Mesendoderm (in vitro differentiated cells): Measurements from ENCODE around the gene HHIPL1.

Experiments
- DNase-seq: peaks from one replicate; pipeline ENCODE4 v3.0.0; 2013
- H2AK5ac ChIP-seq: 2 replicates; pipeline ENCODE4 v1.6.1; 2013; ENCODE audit warnings: low read length, inconsistent platforms
- H2BK120ac ChIP-seq: 2 replicates; pipeline ENCODE4 v1.6.1; 2013; ENCODE audit warnings: low read depth, mild to moderate bottlenecking, low read length, moderate library complexity, mixed read lengths
- H2BK15ac ChIP-seq: replicated peaks from 2 replicates; pipeline ENCODE4 v1.6.1; 2013; ENCODE audit warnings: low read depth, mild to moderate bottlenecking, moderate library complexity
- H2BK5ac ChIP-seq: 2 replicates; pipeline ENCODE4 v1.6.1; 2013; ENCODE audit warnings: low read length, inconsistent platforms
- H3K18ac ChIP-seq: 2 replicates; pipeline ENCODE4 v1.6.1; 2013; ENCODE audit warnings: mild to moderate bottlenecking, low read length, mixed read lengths
- H3K23ac ChIP-seq: one replicate; pipeline ENCODE4 v1.6.1; 2013; ENCODE audit warnings: low read length
- H3K27ac ChIP-seq: 2 replicates; pipeline ENCODE4 v1.5.1; 2013; ENCODE audit warnings: low read depth, mild to moderate bottlenecking, inconsistent platforms, low read length, moderate library complexity
- H3K27me3 ChIP-seq: 2 replicates; pipeline ENCODE4 v1.6.1; 2013; ENCODE audit warnings: low read length, control low read depth, mild to moderate bottlenecking, inconsistent platforms; ENCODE audit not compliant: insufficient read depth, poor library complexity
- H3K36me3 ChIP-seq: 2 replicates; pipeline ENCODE4 v1.6.1; 2013; ENCODE audit warnings: low read length, inconsistent platforms; ENCODE audit not compliant: control insufficient read depth, insufficient read depth
- H3K4ac ChIP-seq: one replicate; pipeline ENCODE4 v1.6.1; 2013; ENCODE audit warnings: low read depth, mild to moderate bottlenecking, low read length, moderate library complexity
- H3K4me1 ChIP-seq: 2 replicates; pipeline ENCODE4 v1.6.1; 2013; ENCODE audit warnings: low read depth, low read length, inconsistent platforms; ENCODE audit not compliant: control insufficient read depth
- H3K4me2 ChIP-seq: 2 replicates; pipeline ENCODE4 v1.6.1; 2013; ENCODE audit warnings: low read length
- H3K4me3 ChIP-seq: 2 replicates; pipeline ENCODE4 v1.5.1; 2013; ENCODE audit warnings: mild to moderate bottlenecking, low read length
- H3K56ac ChIP-seq: one replicate; pipeline ENCODE4 v1.6.1; 2013; ENCODE audit warnings: low read length
- H3K79me1 ChIP-seq: 2 replicates; pipeline ENCODE4 v1.6.1; 2013; ENCODE audit warnings: low read length, inconsistent platforms
- H3K79me2 ChIP-seq: 2 replicates; pipeline ENCODE4 v1.6.1; 2013; ENCODE audit warnings: mild to moderate bottlenecking, low read length; ENCODE audit not compliant: control insufficient read depth, insufficient read depth
- H3K9ac ChIP-seq: 2 replicates; pipeline ENCODE4 v1.6.1; 2013; ENCODE audit warnings: low read length, inconsistent platforms
- H4K5ac ChIP-seq: one replicate; pipeline ENCODE4 v1.6.1; 2013; ENCODE audit warnings: low read length
- H4K8ac ChIP-seq: one replicate; pipeline ENCODE4 v1.6.1; 2013; ENCODE audit warnings: low read depth, mild to moderate bottlenecking, control low read depth, low read length, moderate library complexity
- WGBS: extraction: QIAGEN DNeasy Blood & Tissue Kit; methylation state at CpG from one replicate; pipeline ENCODE4 v1.1.7; 2013; ENCODE audit warnings: low lambda C conversion rate, missing lambda C conversion rate; ENCODE audit not compliant: insufficient coverage; ENCODE audit errors: extremely low coverage; 5-methylcytosine and 5-hydroxymethylcytosine counted together

The HHIPL1 gene

DNA sequence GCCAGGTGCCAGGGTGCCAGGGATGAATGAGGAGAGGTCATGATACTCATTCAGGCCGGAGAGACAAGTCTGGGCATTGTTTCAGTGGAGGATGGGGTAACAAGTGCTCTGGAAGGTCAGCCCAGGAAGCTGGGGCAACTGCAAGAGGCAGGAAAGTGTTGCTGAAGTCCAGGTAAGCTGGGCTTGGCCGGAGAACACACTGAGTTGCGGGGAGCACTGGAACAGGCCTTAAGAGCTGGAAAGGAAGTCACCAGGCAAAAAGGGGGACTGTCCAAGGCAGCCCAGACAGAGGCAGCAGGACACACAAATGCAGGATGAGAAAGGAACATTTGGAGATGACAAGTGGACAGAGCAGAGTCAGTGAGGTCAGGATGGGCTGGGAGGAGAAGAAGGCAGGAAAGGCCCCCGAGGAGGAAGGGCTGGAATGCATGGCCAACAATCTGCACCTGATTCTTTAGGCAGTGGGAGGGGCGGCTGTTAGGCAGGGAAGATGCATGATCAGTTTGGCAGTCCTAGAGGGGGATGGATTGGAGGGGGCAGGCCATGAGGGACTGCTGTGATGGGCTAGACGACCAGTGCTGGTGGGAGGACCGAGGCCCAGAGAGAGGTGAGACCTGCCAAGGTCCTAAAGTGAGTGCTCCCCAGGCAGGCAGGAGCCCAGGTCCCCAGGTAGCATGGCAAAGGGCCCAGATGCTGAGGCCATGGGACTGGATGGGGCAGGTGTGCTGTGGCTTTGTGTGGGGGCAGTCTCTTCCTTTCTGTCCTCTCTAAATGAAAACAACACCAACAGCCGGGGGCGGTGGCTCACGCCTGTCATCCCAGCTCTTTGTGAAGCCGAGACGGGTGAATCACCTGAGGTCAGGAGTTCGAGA lies 17.2 kb upstream of the HHIPL1 start:
- H4K8ac ChIP-seq = no peak overlapping the region
- no peak overlapping the region for H2BK15ac ChIP-seq
- no peaks in the 10 kb centered on the region for H3K36me3 ChIP-seq
- no peaks in the 10 kb centered on the region for H3K79me2 ChIP-seq
- no peak for DNase-seq
- WGBS = no CpG with 5 or more reads among the region's 13 CpGs
- no peak overlapping the region for H3K27ac ChIP-seq
- no peak overlapping the region for H3K4me3 ChIP-seq
- H3K18ac ChIP-seq = no peak overlapping the region
- no peak overlapping the region for H4K5ac ChIP-seq
- H3K4ac ChIP-seq = no peak overlapping the region
- H2AK5ac ChIP-seq = no peak overlapping the region
- H2BK5ac ChIP-seq = no peak overlapping the region
- no peaks in the 10 kb centered on the region for H3K4me1 ChIP-seq
- H3K56ac ChIP-seq = no peak overlapping the region
- H3K23ac ChIP-seq = no peak overlapping the region
- no peak overlapping the region for H2BK120ac ChIP-seq
- no peaks in the 10 kb centered on the region for H3K79me1 ChIP-seq
- no peaks in the 10 kb centered on the region for H3K27me3 ChIP-seq
- H3K9ac ChIP-seq = no peak overlapping the region
- no peak overlapping the region for H3K4me2 ChIP-seq

DNA sequence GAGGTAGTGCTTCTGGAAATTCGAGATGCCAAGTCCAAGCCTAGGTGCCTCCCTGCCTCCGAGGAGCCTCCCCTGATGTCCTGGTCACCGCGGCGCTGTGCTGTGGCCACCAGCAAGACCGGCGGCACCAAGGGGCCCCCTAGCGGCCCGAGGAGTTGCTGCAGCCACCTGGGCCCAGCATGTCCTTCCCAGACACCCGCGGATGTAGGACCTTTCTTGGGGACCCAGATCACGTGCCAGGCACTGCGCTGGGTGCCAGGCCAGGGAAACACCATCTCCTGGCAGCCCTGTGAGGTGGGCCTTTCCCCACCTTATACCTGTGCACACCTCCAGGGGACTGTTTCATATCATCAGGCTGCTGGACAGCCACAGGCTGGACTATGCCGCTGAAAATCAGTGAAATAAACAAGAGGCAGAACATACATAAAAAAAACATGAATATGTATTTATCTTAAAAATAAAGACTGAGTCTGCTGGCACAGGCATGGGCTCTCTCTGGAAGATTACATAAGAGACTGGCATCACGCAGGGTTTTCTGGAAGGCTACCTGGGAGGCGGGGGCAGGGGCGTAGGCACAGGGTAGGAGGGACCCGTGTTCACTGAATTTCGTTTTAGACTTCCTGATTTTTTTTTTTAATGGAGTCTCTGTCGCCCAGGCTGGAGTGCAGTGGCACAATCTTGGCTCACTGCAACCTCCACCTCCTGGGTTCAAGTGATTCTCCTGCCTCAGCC lies 15.9 kb upstream of the HHIPL1 start:
- Histone ChIP-seq H3K56ac (no peak overlapping the region), H2BK5ac (no peak overlapping the region), H3K4me3 (no peak overlapping the region), H3K36me3 (no peaks in the 10 kb centered on the region), H3K23ac (no peak overlapping the region), H3K4me1 (no peaks in the 10 kb centered on the region), H3K18ac (no peak overlapping the region), H2AK5ac (no peak overlapping the region), H3K79me1 (no peaks in the 10 kb centered on the region), H4K5ac (no peak overlapping the region), H3K27ac (no peak overlapping the region), H2BK15ac (no peak overlapping the region), H3K4ac (no peak overlapping the region), H4K8ac (no peak overlapping the region), H3K4me2 (no peak overlapping the region), H3K79me2 (no peaks in the 10 kb centered on the region), H2BK120ac (no peak overlapping the region), H3K27me3 (no peaks in the 10 kb centered on the region), H3K9ac (no peak overlapping the region)
- DNase-seq = peak; percentile 77
- WGBS = no CpG with 5 or more reads among the region's 20 CpGs

DNA sequence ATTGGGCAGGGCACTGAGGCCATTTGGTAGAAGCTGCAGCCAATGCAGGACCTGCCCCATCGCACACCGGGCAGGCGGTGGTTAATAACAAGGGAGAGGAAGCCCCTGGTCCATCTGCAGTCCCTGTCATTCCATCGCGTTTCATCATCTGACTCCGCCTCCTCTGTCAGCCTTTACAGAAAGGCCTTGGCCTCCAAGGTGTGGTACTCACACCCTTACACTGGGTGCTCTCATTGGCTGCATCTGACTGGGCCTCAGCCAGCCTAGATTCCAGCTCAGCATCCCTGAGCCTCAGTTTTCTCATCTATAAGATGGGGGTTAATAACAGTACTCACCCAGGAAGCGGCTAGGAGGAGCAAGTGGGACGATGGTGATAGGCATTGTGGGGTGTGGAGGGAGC lies 14.7 kb upstream of the HHIPL1 start:
- Histone ChIP-seq H3K23ac (no peak overlapping the region), H4K8ac (no peak overlapping the region), H3K27ac (no peak overlapping the region), H3K79me1 (no peaks in the 10 kb centered on the region), H3K4me1 (no peaks in the 10 kb centered on the region), H4K5ac (no peak overlapping the region), H3K18ac (no peak overlapping the region), H2BK5ac (no peak overlapping the region), H3K56ac (no peak overlapping the region), H2BK120ac (no peak overlapping the region), H3K4ac (no peak overlapping the region), H2BK15ac (no peak overlapping the region), H3K36me3 (no peaks in the 10 kb centered on the region), H2AK5ac (no peak overlapping the region), H3K4me2 (no peak overlapping the region), H3K27me3 (no peaks in the 10 kb centered on the region), H3K4me3 (no peak overlapping the region), H3K9ac (no peak overlapping the region), H3K79me2 (no peaks in the 10 kb centered on the region)
- no CpG with 5 or more reads among the region's 8 CpGs for whole genome bisulfite sequencing
- peak; percentile 74 for DNase-seq

DNA sequence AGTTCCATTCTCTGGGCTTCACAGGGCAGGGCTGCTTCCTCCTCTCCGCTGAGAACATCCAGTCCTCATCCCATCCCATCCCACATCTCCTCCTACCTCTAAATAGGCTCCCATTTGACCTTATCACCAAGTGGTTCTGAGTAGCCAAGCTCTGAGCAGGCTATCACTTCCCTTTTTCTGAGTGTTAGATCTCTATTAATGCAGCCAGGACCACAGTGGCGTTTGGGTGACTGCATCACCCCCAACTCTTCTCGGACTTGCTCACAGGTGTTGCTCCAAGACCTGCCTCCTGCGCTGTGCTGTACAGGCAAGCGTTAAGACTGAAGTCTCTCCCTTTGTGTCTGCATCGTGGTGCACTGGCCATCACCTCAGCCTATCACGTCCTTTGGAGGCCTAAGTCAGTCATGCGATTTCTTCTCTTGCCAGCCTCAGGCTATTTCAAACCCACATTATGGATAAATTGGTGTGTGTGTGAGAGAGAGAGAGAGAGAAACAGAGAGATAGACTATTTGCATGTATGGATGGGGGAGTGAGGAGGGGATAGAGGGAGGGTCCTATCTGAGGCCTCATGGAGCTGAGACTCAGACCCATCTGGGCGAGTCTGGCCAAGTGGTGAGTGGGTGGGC lies 12.4 kb upstream of the HHIPL1 start:
- no CpG with 5 or more reads among the region's 9 CpGs for WGBS
- DNase-seq = no peak
- H3K36me3 ChIP-seq = no peaks in the 10 kb centered on the region

DNA sequence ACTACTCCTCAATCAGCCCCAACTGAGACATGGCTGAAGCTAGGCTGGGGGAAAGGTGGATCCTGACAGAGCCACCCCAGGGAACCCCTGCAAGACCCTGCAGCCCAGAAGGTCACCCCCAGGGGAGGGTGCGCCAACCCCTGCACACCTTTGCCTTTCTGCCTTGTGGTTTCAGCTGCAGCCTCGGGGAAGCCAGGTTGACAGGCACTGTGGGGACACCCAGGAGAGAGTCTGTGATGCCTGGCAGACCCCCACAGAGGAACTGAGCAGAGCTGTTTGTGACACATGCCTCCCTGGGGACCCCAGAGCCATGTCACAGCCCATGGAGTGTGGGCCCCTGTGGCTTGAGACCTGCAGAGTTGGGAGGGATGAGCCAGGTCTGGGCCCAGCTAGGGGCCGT lies 11.8 kb upstream of the HHIPL1 start:
- Histone ChIP-seq H2AK5ac (no peak overlapping the region), H2BK15ac (no peak overlapping the region), H4K8ac (no peak overlapping the region), H3K18ac (no peak overlapping the region), H3K27ac (no peak overlapping the region), H3K4me2 (no peak overlapping the region), H3K4ac (no peak overlapping the region), H2BK120ac (no peak overlapping the region), H3K36me3 (no peaks in the 10 kb centered on the region), H3K9ac (no peak overlapping the region), H3K56ac (no peak overlapping the region), H3K4me3 (no peak overlapping the region), H3K79me1 (no peaks in the 10 kb centered on the region), H3K27me3 (no peaks in the 10 kb centered on the region), H3K23ac (no peak overlapping the region), H3K79me2 (no peaks in the 10 kb centered on the region), H3K4me1 (no peaks in the 10 kb centered on the region), H2BK5ac (no peak overlapping the region), H4K5ac (no peak overlapping the region)
- WGBS = no CpG with 5 or more reads among the region's 3 CpGs
- DNase-seq = no peak

More for the DNA sequence above, 12.4 kb upstream of the HHIPL1 start:
- Histone ChIP-seq H2BK120ac (no peak overlapping the region), H3K79me2 (no peaks in the 10 kb centered on the region), H3K4me1 (no peaks in the 10 kb centered on the region), H4K5ac (no peak overlapping the region), H2BK15ac (no peak overlapping the region), H3K79me1 (no peaks in the 10 kb centered on the region), H3K4me3 (no peak overlapping the region), H3K56ac (no peak overlapping the region), H3K27ac (no peak overlapping the region), H3K18ac (no peak overlapping the region), H4K8ac (no peak overlapping the region), H3K23ac (no peak overlapping the region), H3K4ac (no peak overlapping the region), H3K27me3 (no peaks in the 10 kb centered on the region), H3K9ac (no peak overlapping the region), H2AK5ac (no peak overlapping the region), H2BK5ac (no peak overlapping the region), H3K4me2 (no peak overlapping the region)
